HEK293T (cell line): ENCODE measurements around the gene MCRS1.

ENCODE experiments used
- CTCF ChIA-PET: fragments of 350-600 bp; formaldehyde crosslinking; extraction: SDS; loops from one replicate; lab custom pipeline; 2021; ENCODE audit warnings: antibody characterized with exemption, inconsistent platforms; lab: Yijun Ruan, JAX
- POLR2A ChIA-PET: fragments of 350-600 bp; formaldehyde crosslinking; extraction: SDS; loops from one replicate; lab custom pipeline; 2020; ENCODE audit warnings: antibody characterized with exemption, inconsistent platforms; lab: Yijun Ruan, JAX
- DNase-seq: peaks from one replicate; pipeline ENCODE4 v3.0.0; 2012; ENCODE audit warnings: mixed read lengths; ENCODE audit errors: extremely low spot score
- ARNT ChIP-seq: fragments of 450-650 bp; IDR thresholded peaks from 2 replicates; pipeline ENCODE4 v1.6.1; 2017; ENCODE audit warnings: mild to moderate bottlenecking
- BHLHE40 ChIP-seq: fragments of 450-650 bp; IDR thresholded peaks from 2 replicates; pipeline ENCODE4 v1.6.1; 2016; ENCODE audit warnings: mild to moderate bottlenecking, moderate library complexity, borderline replicate concordance
- CTBP1 ChIP-seq: fragments of 450-650 bp; IDR thresholded peaks from 2 replicates; pipeline ENCODE4 v1.6.1; 2016; ENCODE audit warnings: borderline replicate concordance
- ELF4 ChIP-seq: fragments of 450-650 bp; IDR thresholded peaks from 2 replicates; pipeline ENCODE4 v1.6.1; 2017; ENCODE audit warnings: antibody characterized with exemption
- FOXA1 ChIP-seq: fragments of 450-650 bp; IDR thresholded peaks from 2 replicates; pipeline ENCODE4 v1.6.1; 2016; ENCODE audit warnings: mild to moderate bottlenecking
- FOXK2 ChIP-seq: fragments of 450-650 bp; IDR thresholded peaks from 2 replicates; pipeline ENCODE4 v1.6.1; 2016; ENCODE audit warnings: mild to moderate bottlenecking
- FOXM1 ChIP-seq: fragments of 450-650 bp; IDR thresholded peaks from 2 replicates; pipeline ENCODE4 v1.6.1; 2017; ENCODE audit warnings: mild to moderate bottlenecking, borderline replicate concordance
- HDGF ChIP-seq: fragments of 450-650 bp; IDR thresholded peaks from 2 replicates; pipeline ENCODE4 v1.6.1; 2017; ENCODE audit warnings: antibody characterized with exemption, borderline replicate concordance
- L3MBTL2 ChIP-seq: fragments of 450-650 bp; conservative IDR thresholded peaks from 2 replicates; pipeline ENCODE4 v1.6.1; 2016; ENCODE audit warnings: mild to moderate bottlenecking
- LEF1 ChIP-seq: fragments of 450-650 bp; IDR thresholded peaks from 2 replicates; pipeline ENCODE4 v1.6.1; 2017; ENCODE audit warnings: mild to moderate bottlenecking, borderline replicate concordance
- NFRKB ChIP-seq: fragments of 450-650 bp; IDR thresholded peaks from 2 replicates; pipeline ENCODE4 v1.6.1; 2016; ENCODE audit warnings: mild to moderate bottlenecking, moderate library complexity
- PKNOX1 ChIP-seq: fragments of 450-650 bp; IDR thresholded peaks from 2 replicates; pipeline ENCODE4 v1.6.1; 2016
- SP1 ChIP-seq: fragments of 450-650 bp; IDR thresholded peaks from 2 replicates; pipeline ENCODE4 v1.6.1; 2017
- SUZ12 ChIP-seq: fragments of 450-650 bp; IDR thresholded peaks from 2 replicates; pipeline ENCODE4 v1.6.1; 2016; ENCODE audit warnings: mild to moderate bottlenecking
- TARDBP ChIP-seq: fragments of 450-650 bp; IDR thresholded peaks from 2 replicates; pipeline ENCODE4 v1.6.1; 2016
- ZNF384 ChIP-seq: fragments of 450-650 bp; IDR thresholded peaks from 2 replicates; pipeline ENCODE4 v1.6.1; 2016

MCRS1 gene

GRCh38 chr12:49550693-49551252 lies 17.2 kb downstream of the MCRS1 start:
- CTCF ChIA-PET, result interaction anchor here (1.0 to 1.1 kb wide), 2 partner anchors 36 to 192 kb away, joined by 3 to 5 read pairs; no protein-coding TSS in a partner anchor
- no peak for TF ChIP-seq NFRKB
- no peak for TF ChIP-seq SUZ12
- no peak for TF ChIP-seq BHLHE40
- no peak for TF ChIP-seq TARDBP
- no peak for TF ChIP-seq FOXM1
- DNase-seq, result no peak
- POLR2A ChIA-PET, result interaction anchor here (0.6 to 0.9 kb wide), 2 partner anchors 11 to 184 kb away, joined by 3 read pairs; partner anchors contain the start of gene SPATS2

GRCh38 chr12:49549735-49550692 lies 17.9 kb downstream of the MCRS1 start:
- DNase-seq, result no peak
- no peak for TF ChIP-seq NFRKB
- no peak for TF ChIP-seq ARNT
- TF ChIP-seq CTBP1, result no peak
- no peak for TF ChIP-seq SP1
- no peak for TF ChIP-seq FOXM1
- no peak for TF ChIP-seq FOXK2
- TF ChIP-seq PKNOX1, result no peak
- no peak for TF ChIP-seq L3MBTL2
- no peak for TF ChIP-seq FOXA1
- no peak for TF ChIP-seq ZNF384
- TF ChIP-seq HDGF, result no peak
- TF ChIP-seq TARDBP, result no peak
- no peak for TF ChIP-seq SUZ12
- no peak for TF ChIP-seq ELF4
- ChIA-PET POLR2A (interaction anchor here (0.6 to 0.9 kb wide), 2 partner anchors 11 to 183 kb away, joined by 3 read pairs; partner anchors contain the start of gene SPATS2), CTCF (interaction anchor here (0.6 to 1.1 kb wide), 3 partner anchors 35 to 396 kb away, joined by 3 to 5 read pairs (median 3); no protein-coding TSS in a partner anchor)

GRCh38 chr12:49548822-49549648 lies 18.9 kb downstream of the MCRS1 start:
- TF ChIP-seq L3MBTL2 (no peak), TARDBP (no peak), ZNF384 (no peak), FOXK2 (no peak), FOXM1 (no peak), NFRKB (no peak), HDGF (no peak), LEF1 (no peak), SP1 (no peak), CTBP1 (no peak), ELF4 (no peak), ARNT (no peak), SUZ12 (no peak), BHLHE40 (no peak), FOXA1 (no peak), PKNOX1 (no peak)
- no peak for DNase-seq
- POLR2A ChIA-PET, result no interaction called here
- CTCF ChIA-PET, result no interaction called here

GRCh38 chr12:49548481-49548821 lies 19.5 kb downstream of the MCRS1 start:
- CTCF ChIA-PET, result no interaction called here
- POLR2A ChIA-PET, result no interaction called here
- TF ChIP-seq ARNT (no peak), FOXK2 (no peak)
- no peak for DNase-seq

- ChIA-PET POLR2A (no interaction called here), CTCF (interaction anchor here (0.6 kb wide), 1 partner anchor 211 kb away, joined by 3 read pairs; no protein-coding TSS in a partner anchor)
- no peak for DNase-seq
- TF ChIP-seq ZNF384 (no peak), FOXM1 (no peak), LEF1 (no peak), L3MBTL2 (no peak), CTBP1 (no peak)
Observed at GRCh38 chr12:49547090-49547690, 20.8 kb downstream of the MCRS1 start.

- CTCF ChIA-PET, result no interaction called here
- TF ChIP-seq PKNOX1 (no peak), CTBP1 (no peak), HDGF (no peak), SP1 (no peak), ZNF384 (no peak), L3MBTL2 (no peak), TARDBP (no peak), NFRKB (no peak), ARNT (no peak), FOXK2 (no peak), ELF4 (no peak), LEF1 (no peak), BHLHE40 (no peak), FOXM1 (no peak), FOXA1 (no peak)
- POLR2A ChIA-PET, result no interaction called here
- DNase-seq, result no peak
Observed at GRCh38 chr12:49546481-49546880, 21.5 kb downstream of the MCRS1 start.
